HEK293T (cell line): ENCODE results near the gene FAM124B.

Source experiments
- ELF4 ChIP-seq: fragments of 450-650 bp; IDR thresholded peaks from 2 replicates; pipeline ENCODE4 v1.6.1; 2017; ENCODE audit warnings: antibody characterized with exemption
- FOXK2 ChIP-seq: fragments of 450-650 bp; IDR thresholded peaks from 2 replicates; pipeline ENCODE4 v1.6.1; 2016; ENCODE audit warnings: mild to moderate bottlenecking
- HDGF ChIP-seq: fragments of 450-650 bp; IDR thresholded peaks from 2 replicates; pipeline ENCODE4 v1.6.1; 2017; ENCODE audit warnings: antibody characterized with exemption, borderline replicate concordance
- L3MBTL2 ChIP-seq: fragments of 450-650 bp; conservative IDR thresholded peaks from 2 replicates; pipeline ENCODE4 v1.6.1; 2016; ENCODE audit warnings: mild to moderate bottlenecking
- NFRKB ChIP-seq: fragments of 450-650 bp; IDR thresholded peaks from 2 replicates; pipeline ENCODE4 v1.6.1; 2016; ENCODE audit warnings: mild to moderate bottlenecking, moderate library complexity
- SP1 ChIP-seq: fragments of 450-650 bp; IDR thresholded peaks from 2 replicates; pipeline ENCODE4 v1.6.1; 2017
- ZNF384 ChIP-seq: fragments of 450-650 bp; IDR thresholded peaks from 2 replicates; pipeline ENCODE4 v1.6.1; 2016

DNA sequence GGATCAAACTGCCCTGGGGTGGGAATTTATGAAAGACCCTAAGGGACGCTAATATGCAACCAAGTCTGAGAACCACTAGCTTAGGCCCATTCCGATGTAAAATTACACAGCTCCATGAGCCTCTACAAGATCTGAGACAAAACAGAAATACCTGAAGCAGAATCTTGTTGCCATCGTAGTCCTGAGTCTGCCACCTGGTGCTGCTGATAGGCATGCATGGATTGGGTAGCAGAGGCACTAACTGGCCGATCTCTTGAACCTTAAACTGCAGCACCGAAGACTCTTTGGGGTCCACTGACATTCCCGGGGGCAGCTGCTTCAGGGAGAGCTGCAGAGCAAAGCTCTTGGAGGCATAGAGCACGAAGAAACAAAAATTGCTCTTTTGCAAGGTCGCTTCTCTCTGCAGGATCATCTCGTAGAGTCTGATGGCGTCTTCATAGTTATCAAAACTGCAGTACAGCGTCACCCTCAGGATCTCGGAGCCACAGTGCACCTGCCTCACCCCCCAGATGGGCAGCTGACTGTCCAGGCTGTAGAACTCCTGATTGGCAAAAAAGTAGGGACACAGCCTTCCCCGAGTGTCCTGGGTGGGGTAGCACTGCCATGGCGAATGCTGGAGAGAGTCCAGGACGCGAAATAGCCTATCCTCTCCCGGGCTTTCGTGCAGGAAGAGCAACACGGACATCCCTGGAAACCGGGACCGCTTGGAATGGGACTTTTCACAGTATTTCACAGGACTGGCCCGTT lies 848 bp downstream of the FAM124B start:
- no peak for TF ChIP-seq ZNF384
- no peak for TF ChIP-seq SP1
- TF ChIP-seq NFRKB = no peak
- TF ChIP-seq L3MBTL2 = no peak
- TF ChIP-seq FOXK2 = no peak
- TF ChIP-seq HDGF = no peak
- TF ChIP-seq ELF4 = no peak
